ENCODE measurements around the gene TMCO6.

The TMCO6 gene

GRCh38 chr5:140678993-140679392, 39.7 kb downstream of the TMCO6 start:
- ChIA-PET POLR2A (ENCODE audit: low non-redundant PET) (no interaction called here), CTCF (no interaction called here)
- TF ChIP-seq CTCF (conservative IDR thresholded peaks at IDR 0.05; ENCODE audit: low read depth) = no peak
- DNase-seq (ENCODE audit: low spot score) = no peak
- H3K27ac ChIP-seq = no peak overlapping the region

- POLR2A ChIA-PET (ENCODE audit: low non-redundant PET) = interaction anchor here (0.6 kb wide), 1 partner anchor 317 kb away, joined by 4 read pairs; no protein-coding TSS in a partner anchor
- CTCF ChIA-PET = interaction anchor here (0.6 kb wide), 3 partner anchors 10 to 339 kb away, joined by 3 to 6 read pairs (median 3); no protein-coding TSS in a partner anchor
- TF ChIP-seq CTCF (conservative IDR thresholded peaks at IDR 0.05; ENCODE audit: low read depth) = no peak
- DNase-seq (ENCODE audit: low spot score) = no peak
- peak overlapping the region; percentile 93 for H3K27ac ChIP-seq
These were observed 51.2 kb downstream of the TMCO6 start for GRCh38 chr5:140690376-140690932.

GRCh38 chr5:140690941-140691924, 52.0 kb downstream of the TMCO6 start, which contains the start of the genes HARS1 and HARS2:
TSS of gene HARS1 (minus strand) at chr5:140691370. CDS start at chr5:140691304, 66 bp downstream.
TSS of gene HARS2 (plus strand) at chr5:140691455. CDS start at chr5:140691649, 194 bp downstream.
- DNase-seq (ENCODE audit: low spot score) = peak; percentile 98
- POLR2A ChIA-PET (ENCODE audit: low non-redundant PET) = interaction anchor here (0.6 to 1.0 kb wide), 3 partner anchors 29 to 318 kb away, joined by 3 to 4 read pairs (median 4); partner anchors contain the start of genes IK and NDUFA2
- peak within 1 kb of the TSS; percentile 93 for H3K27ac ChIP-seq
- TF ChIP-seq CTCF (conservative IDR thresholded peaks at IDR 0.05; ENCODE audit: low read depth) = no peak
- CTCF ChIA-PET = interaction anchor here (0.5 to 0.8 kb wide), 7 partner anchors 11 to 922 kb away, joined by 3 to 6 read pairs (median 3); no protein-coding TSS in a partner anchor

GRCh38 chr5:140694276-140694675, 55.0 kb downstream of the TMCO6 start:
- ChIA-PET POLR2A (ENCODE audit: low non-redundant PET) (no interaction called here), CTCF (interaction anchor here (0.7 to 0.9 kb wide), 2 partner anchors 8 to 26 kb away, joined by 3 to 4 read pairs; no protein-coding TSS in a partner anchor)
- no peak for TF ChIP-seq CTCF (conservative IDR thresholded peaks at IDR 0.05; ENCODE audit: low read depth)
- no peak for DNase-seq (ENCODE audit: low spot score)
- no peak overlapping the region for H3K27ac ChIP-seq
